Activated CD8-positive, alpha-beta memory T cell treated with anti-CD3 and anti-CD28 coated beads, Interleukin-2, amount 50 U/mL, for 4 hours (primary cell): ENCODE data around the gene HID1.
"Not testable (repeated sequence)": the region's sequence is repeated elsewhere in the genome, so short reads cannot be mapped to it uniquely, and the experiment has no call there.

Source experiments
- DNase-seq: peaks from one replicate; pipeline ENCODE4 v3.0.0-alpha.2; 2020

The HID1 gene

DNA sequence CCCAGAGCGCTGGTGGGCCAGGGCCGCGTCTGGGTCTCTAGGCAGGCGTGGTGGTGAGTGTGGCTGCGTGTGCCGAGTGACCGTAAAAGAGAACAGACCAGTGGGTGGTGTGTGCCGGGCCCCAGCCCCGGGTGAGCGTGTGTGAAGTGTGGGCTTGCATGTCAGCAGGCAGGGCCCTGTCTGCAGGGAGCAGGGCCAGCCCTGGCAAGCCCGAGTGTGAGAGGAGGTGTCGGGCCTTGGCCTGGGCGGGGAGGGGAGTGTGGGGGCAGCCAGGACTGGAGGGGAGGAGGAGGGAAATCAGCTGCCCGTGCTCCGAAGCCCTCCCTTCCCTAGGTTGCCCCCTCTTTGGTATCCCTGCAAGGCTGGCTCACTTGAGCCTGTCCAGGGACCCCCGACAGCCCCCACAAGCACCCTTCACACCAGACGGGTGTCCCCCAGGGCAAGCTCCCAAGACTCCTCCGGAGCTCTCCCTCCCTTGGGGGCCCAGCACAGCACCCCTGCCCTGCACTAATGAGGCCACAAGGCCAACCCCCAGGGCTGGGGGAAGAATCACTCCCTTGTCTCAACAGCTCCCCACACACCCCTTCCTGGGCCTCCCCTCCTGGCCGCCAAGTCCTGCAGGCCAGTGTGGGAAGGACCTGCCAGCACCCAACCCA, 51.4 kb downstream of the HID1 start:
- no peak for DNase-seq

DNA sequence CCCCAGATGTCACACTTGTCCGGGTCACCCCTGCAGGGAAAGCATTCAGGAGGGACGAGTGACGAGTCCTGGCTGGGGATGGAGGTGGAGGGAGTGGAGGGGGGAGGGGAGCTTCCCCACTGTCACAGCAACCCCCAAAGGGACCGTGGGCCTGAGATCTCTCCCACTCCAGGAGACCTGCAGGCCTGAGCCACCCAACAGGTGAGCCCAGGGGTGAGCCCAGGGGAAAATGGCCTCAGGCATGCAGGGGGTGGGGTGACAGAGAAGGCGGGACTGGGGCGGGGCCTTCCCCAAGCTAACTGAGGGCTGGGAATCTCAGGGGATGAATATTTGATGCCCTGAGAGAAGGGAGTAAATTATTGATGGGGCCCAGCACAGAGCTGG, 51.9 kb downstream of the HID1 start:
- DNase-seq: no peak

DNA sequence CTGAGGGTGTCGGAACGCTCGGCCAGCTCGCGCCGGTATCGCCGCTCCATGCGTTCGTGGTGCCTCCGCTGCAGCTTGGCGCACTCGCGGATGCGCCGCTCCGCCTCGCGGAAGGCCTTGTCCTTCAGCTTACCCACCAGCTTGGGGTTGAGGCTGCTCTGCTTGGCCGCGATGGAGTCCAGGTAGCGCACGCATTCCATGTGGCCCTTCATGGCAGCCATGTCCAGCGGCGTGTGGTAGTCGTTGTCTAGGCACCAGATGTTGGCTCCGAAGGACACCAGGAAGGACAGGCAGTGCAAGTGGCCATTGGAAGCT, 52.3 kb downstream of the HID1 start:
- DNase-seq: no peak

DNA sequence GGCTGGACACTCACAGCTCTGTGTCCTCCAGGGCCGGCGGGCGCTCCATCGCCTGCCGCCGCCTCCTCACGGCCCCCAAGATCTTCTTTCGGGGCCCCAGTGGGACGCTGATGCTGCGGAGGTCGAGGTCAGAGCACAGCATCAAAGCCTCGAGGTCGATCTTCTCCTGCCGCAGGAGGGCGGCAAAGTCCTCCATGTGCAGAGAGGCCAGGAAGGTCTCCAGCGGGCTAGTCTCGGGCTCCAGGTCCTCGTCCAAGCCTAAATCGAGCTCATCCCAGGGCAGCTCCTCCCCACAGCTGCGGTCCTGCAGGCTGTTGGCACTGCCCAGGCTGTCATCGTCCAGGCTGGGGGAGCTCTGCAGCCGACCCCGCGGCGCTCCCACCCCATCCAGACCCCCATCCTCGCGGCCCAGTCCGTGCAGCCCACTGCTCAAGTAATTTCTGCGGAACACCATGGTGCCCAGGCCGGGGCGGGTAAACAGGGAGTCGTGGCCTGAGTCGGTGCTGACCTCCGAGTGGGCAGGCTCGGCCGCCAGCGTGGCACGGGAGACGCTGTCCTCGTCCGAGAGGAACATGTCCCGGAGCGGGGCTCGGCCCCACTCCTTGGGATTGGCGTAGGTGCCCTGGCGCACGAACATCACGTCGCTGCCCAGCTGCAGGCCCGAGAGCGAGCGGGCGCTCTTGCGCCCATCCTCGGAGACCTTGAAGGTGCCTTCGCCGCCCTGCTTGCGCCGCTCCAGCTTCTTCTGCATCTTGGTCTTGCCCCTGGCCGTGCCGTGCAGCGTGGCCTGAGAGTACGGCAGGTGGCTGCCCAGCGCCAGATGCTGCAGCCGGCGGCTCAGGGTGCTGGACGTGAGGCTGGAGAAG, 52.9 kb downstream of the HID1 start:
- no peak for DNase-seq

DNA sequence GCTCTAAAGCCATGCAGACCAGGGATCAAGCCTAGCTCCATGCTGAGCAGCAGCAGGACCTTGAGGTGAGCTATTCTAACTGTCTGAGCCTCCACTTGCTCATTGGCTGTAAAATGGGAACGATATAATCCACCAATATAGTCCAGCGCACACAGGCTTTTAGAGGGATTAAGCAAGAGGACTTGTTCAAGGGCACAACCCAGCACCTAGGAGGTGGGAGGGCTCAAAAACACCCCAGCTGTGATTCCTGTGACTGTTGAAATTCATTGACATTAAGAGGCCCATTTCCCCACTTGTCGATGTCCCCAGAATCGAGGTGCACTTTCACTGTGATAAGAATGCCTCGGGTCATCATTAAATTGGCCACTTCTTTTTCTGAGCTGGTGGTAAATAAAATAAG, 53.7 kb downstream of the HID1 start:
- no peak for DNase-seq

- DNase-seq: no peak
Observed at GRCh38 chr17:74917430-74917829, 55.1 kb downstream of the HID1 start.

DNA sequence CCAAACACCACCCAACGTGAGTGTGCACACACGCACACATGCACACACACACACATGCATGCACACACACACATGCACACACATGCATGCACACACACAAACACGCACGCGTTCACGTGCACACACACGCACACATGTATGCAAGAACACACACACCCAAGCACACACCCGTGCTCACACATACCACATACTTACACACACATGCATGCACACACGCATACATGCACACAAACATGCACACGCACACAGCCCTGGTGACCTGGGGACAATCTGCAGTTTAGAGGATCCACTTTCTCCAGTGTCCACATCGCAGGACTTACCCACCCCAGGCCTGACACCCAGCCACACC, 55.7 kb downstream of the HID1 start:
- no peak for DNase-seq

GRCh38 chr17:74916136-74916850, 56.3 kb downstream of the HID1 start:
- no peak for DNase-seq

GRCh38 chr17:74911423-74911822, 61.1 kb downstream of the HID1 start:
- DNase-seq: not testable (repeated sequence)

DNA sequence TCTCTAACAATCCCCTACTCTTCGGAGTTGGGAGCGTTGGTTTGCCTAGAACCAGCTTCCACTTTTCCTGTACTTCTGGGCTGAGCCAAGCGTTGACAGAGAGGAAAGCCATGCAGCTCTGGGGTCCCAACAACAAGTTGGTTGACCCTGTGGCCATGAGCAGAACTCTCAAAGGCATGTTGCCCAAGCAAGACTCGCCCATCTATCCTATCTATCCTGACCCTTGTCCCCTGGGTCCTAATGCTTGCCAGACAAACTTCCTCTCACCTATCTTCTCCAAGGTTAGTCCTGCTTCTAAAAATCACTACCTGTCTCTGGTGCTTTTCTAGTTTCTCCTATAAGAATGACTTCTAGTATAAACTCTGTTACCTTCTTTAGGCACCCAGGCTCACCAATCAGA, 63.5 kb downstream of the HID1 start:
- DNase-seq: not testable (repeated sequence)

- DNase-seq: no peak
Observed at GRCh38 chr17:74907012-74907411, 65.5 kb downstream of the HID1 start.

- not testable (repeated sequence) for DNase-seq
Observed at GRCh38 chr17:74906214-74906793, 66.3 kb downstream of the HID1 start.

GRCh38 chr17:74904687-74905409, 67.7 kb downstream of the HID1 start:
- no peak for DNase-seq

DNA sequence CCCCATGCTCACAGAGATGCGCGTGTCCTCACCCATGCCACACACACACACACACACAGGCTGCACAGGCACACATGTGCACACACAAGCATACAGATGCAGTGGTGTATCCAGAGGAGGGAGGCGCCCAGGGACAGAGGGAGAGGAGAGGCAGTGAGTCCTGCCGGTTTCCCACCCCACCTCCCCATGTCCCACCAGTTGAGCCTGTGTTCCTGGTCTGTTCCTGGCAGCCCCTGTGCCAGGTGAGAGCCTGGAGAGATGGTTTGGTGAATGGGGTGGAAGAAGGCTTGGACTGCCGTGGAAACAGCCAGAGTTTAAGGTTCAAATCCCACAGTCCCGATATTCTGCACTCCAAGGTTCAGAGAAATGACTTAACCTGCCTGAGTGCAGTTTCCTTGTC, 68.9 kb downstream of the HID1 start:
- no peak for DNase-seq

GRCh38 chr17:74903034-74903433, 69.5 kb downstream of the HID1 start:
- DNase-seq: no peak

GRCh38 chr17:74901353-74902135, 71.0 kb downstream of the HID1 start:
- no peak for DNase-seq
